DOHH2 (cell line): ENCODE results near the gene TTC12.

Source experiments
- CTCF ChIP-seq: fragments of 200-600 bp; sonication (generic); IDR thresholded peaks from one replicate; pipeline ENCODE4 v1.5.1; 2014; ENCODE audit warnings: antibody characterized with exemption, mild to moderate bottlenecking, low read depth, low read length; ENCODE audit not compliant: poor library complexity, severe bottlenecking
- EZH2phosphoT487 ChIP-seq: fragments of 200-600 bp; sonication (generic); IDR thresholded peaks from 2 replicates; pipeline ENCODE4 v1.6.1; 2017; ENCODE audit warnings: borderline replicate concordance, mild to moderate bottlenecking, antibody characterized with exemption, low read length, moderate library complexity, mixed read lengths

- TF ChIP-seq CTCF (no peak), EZH2phosphoT487 (no peak)
These were observed 28.4 kb upstream of the TTC12 start for GRCh38 chr11:113286009-113286408.
